ENCODE results near the gene FBRSL1.

DNA sequence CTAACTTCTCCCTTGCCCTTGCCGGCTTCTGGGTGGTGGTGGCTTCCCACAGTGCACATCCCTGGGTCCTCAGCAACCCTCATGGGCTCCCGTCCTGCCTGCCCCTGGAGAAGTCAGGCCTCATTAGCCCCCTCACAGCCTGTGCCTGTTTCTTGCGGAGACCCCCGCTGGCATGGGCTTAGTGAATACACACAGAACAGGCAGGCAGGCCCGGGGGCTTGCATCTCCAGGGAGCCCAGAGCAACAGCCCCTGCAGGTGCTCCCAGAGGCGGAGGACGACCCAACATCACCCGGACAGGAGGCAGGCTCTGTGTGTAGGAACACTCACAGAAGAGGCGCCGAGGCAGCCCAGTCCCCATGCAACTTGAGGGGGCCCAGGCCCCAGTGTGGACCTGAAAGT is 25.1 kb upstream of the FBRSL1 start:
- TF ChIP-seq, protein P1, sequence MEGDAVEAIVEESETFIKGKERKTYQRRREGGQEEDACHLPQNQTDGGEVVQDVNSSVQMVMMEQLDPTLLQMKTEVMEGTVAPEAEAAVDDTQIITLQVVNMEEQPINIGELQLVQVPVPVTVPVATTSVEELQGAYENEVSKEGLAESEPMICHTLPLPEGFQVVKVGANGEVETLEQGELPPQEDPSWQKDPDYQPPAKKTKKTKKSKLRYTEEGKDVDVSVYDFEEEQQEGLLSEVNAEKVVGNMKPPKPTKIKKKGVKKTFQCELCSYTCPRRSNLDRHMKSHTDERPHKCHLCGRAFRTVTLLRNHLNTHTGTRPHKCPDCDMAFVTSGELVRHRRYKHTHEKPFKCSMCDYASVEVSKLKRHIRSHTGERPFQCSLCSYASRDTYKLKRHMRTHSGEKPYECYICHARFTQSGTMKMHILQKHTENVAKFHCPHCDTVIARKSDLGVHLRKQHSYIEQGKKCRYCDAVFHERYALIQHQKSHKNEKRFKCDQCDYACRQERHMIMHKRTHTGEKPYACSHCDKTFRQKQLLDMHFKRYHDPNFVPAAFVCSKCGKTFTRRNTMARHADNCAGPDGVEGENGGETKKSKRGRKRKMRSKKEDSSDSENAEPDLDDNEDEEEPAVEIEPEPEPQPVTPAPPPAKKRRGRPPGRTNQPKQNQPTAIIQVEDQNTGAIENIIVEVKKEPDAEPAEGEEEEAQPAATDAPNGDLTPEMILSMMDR (IDR thresholded peaks at IDR 0.05), result no peak
- TF ChIP-seq POLR2A (IDR thresholded peaks at IDR 0.05; ENCODE audit: low read depth) (no peak), POLR2AphosphoS5 (IDR thresholded peaks at IDR 0.05) (no peak)

Data from esophagus muscularis mucosa (tissue), 3 donors.